Measurements from ENCODE around the gene FPR1.

The FPR1 gene

DNA sequence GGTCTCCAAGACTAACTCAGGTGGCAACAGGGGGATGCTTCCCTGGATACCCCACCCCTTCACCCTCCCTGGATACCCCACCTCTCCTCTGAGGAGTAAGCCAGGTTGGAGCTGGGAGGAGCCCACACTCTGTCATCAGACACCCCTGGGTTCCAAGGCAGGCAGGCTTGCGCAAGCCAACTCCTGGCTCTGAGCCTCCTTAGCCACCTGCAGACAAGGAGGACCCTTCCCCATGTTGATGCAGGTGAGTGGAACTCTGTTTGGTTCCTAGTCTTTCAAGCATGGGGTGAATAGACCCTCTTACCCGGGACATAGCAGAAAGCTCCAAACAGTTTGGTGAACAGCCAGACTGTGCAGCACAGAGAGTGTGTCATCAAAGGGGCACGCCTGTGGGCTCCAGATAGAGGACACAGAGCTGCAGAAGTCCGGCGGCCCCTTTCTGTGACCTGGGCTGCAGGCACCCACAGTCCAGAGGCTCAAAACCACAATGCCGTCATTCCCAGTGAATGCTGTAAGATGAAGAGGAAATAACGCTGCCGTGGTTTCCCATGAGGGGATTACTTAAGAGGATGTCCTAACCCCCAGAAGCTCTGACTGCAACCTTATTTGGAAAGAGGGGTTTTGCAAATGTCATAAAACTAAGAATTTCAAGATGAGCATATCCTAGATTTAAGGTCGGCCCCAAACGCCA, 15.8 kb downstream of the FPR1 start:
- no peak for DNase-seq

DNA sequence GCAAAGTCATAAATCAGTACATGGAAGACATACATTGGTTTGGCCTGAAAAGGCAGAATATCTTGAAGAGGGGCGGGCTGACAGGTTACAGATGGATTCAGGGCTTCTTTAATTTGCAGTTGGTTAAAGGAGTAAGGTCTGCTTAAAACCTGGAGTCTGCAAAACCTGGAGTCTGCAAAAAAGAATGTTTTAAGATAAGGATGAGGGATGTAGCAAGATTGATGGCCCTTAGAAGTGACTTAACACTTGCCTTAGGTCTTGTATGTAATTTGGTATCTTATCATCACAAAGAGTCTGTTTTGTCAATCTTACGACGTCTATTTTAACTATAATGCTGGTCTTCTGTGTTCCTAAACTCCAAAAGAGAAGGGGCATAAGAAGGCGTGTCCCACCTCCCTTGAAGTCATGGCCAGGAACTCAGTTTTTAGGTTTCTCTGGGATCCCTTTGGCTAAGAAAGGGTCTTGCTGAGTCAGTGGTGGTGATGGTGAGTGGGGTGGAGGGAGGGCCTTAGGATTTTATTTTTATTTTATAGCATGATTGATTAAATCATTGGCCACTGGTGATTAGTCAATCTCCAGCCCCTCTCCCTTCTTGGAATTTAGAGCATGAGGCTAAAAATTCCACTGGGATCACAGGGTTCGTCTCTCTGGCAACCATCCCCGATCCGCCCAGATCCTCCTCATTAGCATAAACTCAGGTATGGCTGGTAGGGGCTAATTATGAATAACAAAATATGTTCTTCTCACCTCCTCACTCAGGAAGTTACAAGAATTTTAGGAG, 17.7 kb downstream of the FPR1 start:
- DNase-seq: no peak

DNA sequence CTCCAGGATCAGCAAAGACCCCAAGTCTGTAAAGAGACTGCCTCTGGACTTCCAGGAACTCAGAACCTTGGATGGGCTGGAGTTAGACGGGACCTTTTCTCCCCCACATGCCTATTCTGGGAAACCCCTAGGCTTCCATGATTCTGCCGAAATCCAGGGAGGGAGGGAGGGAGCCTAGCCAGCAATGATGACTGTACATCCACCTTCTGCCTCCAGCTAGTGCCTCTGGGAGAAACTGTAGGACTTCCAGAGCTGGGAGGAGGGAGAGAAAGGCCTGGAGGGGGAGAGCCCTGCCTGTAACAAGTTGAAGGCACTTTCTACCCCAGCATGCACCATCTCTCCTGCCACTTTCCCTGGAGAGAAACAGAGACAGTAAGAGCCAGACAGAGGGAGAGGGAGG, 21.9 kb downstream of the FPR1 start:
- DNase-seq: no peak

DNA sequence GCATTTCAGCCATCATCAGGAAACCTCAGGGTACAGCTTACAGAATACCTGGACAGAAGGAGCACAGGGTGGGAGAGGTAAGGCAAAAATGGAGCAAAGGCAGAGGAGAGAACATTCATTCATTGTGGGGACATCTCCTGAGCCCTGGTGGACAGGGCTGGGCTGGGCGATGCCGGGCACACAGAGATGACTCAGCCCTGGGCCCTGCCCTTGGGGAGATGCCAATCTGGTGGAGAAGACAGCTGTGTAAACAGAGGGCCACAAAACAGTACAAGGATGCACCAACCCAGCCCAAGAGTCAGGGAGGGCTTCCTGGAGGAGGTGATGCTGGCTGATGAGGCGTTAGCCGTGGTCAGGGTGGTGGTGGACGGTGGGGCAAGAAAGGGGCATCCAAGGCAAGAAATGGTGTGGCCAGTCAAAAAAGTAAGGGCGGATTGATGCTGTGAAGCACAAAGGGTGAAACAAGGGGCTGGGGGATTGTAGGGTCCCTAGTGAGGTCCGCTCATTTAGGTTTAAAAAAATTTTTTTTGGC, 24.3 kb downstream of the FPR1 start:
- DNase-seq: no peak

DNA sequence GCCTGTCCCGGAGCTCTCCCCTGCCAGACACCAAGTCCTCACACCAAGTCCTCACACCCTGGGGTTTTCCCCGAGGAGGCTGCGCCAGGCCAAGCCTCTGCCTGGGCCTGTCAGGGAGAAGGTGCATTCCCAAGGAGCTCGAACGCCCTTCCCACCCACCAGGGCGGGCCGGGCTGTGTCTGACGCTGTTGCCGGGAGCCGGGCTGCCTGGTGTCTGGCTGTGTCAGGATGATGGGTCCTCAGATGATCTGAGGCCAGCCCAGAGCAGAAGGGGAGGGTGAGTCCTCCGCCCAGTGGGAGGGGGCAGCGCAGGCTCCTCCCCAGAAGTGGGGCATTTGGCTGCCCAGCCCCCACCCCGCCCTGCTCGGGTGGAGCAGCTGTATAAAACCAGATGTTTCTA, 25.6 kb downstream of the FPR1 start:
- no peak for DNase-seq

DNA sequence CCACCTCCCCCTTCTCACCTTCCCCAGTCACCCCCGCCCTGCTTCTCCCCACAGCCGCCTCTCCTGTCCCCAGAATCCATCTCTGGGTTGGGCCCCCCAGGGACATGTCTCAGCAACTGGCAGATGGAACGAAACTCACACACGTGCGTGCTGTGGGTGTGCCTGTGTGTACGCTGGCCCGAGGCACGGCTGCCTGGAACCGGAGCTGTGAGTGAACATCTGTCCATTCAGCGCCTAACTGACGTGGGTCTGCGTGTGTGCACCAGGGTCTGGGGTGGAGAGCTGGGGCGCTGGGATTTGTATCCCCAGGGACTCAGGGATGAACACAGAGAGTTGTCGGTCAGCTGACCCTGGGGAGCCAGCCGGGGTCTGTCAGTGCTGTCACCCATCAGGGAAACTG, 27.1 kb downstream of the FPR1 start:
- no peak for DNase-seq

DNA sequence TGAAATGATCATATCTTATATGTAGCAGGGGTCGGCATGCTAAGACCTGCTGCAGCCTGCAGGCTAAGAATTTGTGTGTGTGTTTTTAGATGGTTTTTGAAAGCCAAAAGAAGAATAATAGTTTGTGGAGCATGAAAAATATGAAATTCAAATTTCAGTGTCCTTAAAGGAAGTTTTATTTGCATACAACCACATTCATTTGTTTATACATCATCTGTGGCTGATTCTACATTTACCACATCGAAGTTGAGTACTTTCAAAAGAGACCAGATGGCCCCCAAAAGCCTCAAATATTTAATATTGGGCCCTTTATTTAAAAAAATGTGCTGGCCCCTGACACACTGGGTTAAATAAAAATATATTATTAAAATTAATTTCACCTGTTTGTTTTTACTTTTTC, 29.2 kb downstream of the FPR1 start:
- no peak for DNase-seq

DNA sequence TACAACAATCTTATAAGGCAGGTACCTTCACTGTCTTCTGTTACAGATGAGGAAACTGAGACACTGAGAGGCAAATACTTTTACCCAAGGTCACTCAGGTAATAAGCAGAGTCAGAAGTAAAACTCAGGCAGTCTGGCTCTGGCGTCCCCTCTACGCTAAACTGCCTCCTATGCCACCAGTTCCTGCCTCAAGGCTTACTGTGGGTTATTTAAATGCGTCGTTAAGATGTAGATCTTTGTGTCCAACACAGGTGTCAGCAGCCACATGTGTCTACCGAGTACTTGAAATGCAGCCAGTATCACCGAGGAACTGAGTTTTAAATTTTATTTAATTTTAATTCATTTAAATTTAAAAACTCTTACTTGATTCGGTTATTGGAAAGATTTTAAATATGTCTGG, 29.8 kb downstream of the FPR1 start:
- no peak for DNase-seq

DNA sequence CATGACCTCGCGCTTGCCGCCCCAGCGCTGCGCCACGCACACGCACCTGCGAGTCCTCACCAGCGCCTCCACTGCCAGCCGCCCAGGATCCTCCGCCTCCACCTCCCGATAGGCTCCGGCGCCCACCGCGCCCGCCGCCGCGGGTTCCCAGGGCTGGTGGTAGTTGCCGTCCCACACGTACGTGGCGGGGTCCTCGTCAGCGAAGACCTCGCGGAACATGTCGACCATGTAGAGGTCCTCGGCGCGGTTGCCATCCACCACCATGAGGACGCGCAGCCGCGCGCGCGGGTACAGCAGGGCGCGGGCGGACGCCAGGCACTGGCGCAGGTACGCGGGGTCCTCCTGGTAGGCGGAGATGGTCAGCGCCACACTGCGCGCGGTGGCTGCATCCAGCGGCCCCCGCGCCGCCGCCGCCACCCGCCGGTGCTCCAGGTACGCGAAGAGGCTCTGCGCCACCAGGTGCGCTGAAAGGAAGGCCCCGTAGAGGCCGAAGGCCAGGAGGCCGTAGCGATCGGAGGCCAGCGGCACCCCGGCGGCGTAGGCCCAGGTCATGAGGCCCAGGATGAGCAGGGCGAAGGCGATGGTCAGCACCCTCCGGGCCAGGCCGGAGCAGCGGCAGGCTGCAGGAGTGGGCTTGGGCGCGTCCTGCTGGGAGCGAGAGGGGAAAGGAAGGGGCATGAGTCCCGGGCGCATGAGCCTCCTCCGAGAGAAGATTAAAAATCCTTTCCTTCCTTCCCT, 32.3 kb downstream of the FPR1 start:
- no peak for DNase-seq

DNA sequence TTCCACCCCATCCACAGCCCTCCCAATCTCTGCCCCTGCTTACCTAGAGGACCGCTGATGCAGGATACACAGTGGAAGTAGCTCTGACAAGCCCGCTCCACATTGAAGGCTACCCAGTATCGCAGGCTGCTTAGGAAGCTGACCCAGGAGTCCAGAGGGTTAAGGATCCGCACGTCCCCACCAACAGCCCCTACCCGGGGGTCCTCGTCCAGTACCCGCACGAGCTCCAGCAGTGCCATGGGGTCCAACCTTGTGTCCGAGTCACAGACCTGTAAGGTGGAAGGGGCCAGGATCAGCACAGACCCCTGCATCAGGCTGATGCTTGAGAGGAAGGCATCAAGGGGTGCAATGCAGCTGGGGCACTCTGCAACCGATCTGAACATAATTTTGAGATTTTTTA, 34.8 kb downstream of the FPR1 start:
- DNase-seq: no peak

DNA sequence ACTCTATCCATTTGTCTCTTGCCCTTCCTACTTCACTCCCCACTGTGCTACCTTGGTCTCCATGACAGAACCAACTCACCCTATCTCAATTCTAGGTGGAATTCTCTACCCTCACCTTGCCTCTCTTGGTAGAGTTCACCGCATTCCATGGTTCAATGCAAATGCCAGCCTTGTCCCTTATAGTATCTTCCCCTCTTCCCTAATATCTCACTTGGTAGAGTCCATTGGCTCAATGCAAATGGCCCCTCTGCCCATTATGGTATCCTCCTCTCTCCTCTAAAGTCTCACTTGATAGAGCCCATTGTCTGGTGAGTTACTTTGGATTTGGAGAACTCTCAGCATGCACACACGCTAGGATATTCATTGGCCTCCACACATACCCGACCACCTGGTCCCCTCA, 35.8 kb downstream of the FPR1 start:
- DNase-seq: no peak

DNA sequence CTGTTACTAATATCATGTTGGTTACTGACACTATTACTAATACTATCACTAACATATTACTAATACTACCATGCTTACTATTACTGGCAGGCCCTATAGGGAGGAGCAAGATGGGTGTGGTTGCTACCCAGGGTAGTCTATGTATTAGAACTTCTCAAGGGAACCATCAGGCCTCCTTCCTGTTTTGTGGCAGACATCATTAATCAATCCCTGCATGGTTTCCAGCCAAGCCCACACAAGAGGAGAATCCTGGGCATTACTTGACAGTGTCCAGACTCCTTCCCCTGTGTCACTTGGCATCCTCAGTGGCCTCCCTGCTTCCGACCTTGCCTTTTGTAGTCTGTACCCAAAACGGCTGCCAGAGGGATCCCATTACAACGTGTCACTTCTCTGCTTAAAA, 36.8 kb downstream of the FPR1 start:
- DNase-seq: no peak

DNA sequence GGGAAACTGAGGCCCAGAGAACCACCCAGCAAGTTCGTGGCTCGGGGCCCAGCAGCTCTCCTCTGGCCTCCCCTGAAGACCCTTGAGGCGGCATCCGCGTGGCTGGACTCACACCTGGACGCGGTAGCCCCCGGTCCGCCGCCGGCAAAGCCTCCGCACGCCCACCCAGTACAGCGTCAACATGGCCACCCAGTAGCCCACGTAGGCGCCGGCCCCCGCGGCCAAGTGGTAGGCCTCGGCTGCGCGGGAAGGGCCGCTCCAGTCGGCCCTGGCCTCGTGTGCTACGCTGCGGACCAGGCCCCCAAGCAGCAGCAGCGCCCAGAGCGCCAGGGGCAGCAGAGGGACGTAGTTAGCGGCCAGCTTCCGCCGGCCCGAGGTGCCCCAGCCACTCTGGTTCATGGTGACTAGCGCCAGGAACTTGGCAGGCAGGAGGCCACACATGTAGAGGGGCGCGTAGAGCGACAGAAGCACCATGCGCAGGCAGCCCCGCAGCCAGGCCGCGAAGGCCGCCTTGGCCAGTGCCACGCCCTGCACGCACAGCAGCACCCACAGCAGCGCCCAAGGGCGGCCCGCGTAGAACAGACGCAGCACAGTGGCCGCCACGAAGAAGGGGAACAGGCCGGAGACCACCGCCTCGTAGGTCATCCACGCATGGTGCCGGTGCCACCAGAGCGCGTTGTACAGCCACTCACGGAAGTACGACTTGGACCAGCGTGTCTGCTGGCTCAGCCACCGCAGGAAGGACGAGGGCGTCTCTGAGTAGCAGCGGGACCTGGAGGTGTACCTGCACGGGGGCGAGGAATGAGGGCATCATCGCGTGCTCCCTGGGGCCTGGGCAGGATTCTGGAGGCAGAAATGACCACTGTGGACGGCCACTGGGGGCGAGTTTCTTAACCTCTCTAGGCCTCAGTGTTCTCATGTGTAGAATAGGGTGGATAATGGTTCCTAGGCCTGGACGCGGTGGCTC, 38.1 kb downstream of the FPR1 start:
- DNase-seq: no peak

DNA sequence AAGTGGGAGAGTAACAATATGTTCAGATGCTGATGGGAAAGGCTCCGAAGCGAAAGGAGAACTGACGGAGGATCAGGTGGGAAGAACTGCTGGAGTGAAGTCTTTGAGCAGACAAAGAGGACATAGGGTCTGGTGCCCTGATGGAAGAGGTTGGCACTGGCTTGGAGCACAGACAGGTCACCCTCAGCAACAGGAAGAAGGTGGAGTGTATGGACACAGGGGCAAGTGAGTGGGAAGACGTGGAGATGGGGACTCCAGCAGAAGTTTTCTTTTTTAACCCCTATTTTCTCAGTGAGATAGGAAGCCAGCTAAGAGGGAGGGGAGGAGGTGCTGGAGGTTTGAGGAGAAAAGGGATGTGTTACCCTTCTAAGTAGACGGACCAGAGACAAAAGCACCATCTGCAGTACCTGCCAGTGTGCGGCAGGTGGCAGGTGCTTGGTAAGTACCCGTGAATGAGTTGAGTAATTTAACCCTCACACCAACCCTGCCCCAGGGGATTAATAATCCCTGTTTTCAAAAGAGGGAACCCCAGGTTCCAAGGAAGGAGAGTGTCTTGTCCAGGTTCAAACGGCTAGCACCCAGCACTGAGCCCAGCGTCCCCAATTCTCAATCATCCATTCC, 39.1 kb downstream of the FPR1 start:
- no peak for DNase-seq

DNA sequence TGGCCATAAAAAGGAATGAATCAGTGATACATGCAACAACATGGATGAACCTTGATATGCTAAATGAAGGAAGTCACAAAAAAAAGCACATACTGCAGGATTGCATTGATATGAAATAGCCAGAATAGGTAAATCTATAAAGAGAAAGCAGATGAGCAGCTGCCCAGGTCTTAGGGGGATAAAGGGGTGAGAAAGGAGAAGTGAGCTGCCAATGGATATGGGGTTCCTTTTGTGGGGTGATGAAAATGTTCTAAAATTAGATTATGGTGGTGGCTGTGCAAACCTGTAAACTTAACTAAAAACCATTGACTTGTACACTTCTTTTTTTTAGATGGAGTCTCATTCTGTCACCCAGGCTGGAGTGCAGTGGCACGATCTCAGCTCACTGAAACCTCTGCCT, 40.0 kb downstream of the FPR1 start:
- no peak for DNase-seq

DNA sequence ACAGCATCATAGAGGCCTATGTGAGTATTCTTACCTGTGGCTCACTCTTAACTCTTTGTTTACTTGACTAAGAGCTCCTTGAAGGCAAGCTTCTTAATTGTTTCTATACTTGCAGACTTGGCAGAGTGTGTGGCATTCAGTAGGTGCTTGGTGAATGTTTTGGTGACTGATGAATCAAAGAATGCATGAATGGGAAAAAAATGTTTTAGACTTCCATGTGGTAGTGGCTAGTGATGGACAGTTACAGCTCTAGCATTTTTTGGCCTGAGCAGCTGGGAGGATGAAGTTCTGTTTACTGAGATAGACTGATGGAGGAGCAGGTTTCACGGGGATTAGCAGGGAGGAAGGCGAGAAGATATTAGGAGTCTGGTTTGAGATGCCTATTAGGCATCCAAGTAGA, 41.5 kb downstream of the FPR1 start:
- no peak for DNase-seq

DNA sequence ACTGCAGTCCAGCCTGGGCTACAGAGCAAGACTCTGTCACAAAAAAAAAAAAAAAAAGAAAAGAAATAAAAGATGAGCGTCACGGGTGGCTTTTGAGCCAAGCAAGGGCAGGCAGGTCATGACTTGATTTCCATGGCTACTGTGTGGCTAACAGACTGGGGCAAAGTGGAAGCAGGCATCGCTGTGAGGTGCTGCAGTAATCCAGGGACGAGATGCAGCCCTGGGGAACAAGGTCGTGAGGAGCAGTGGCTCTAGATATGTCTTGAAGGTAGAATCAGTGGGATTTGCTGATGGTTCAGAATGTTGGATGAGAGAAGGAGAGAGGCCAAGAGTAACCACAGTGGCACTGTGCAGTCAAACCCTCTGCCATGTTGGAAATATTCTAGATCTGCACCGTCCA, 42.1 kb downstream of the FPR1 start:
- no peak for DNase-seq

DNA sequence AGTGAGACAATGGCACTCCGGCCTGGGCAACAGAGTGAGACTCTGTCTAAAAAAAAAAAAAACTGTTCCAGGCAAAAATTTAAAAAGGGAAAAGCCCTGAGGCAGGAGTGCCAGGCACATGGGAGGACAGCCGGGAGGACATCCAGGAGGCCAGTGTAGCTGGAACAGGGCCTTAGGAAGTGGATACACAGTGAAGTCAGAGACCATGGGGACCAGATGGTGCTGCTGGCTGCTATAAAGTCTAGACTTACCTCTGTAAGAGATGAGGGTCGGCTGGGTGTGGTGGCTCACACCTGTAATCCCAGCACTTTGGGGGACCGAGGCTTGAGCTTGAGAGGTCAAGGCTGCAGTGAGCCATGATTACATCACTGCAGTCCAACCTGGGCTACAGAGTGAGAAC, 42.9 kb downstream of the FPR1 start:
- no peak for DNase-seq

DNA sequence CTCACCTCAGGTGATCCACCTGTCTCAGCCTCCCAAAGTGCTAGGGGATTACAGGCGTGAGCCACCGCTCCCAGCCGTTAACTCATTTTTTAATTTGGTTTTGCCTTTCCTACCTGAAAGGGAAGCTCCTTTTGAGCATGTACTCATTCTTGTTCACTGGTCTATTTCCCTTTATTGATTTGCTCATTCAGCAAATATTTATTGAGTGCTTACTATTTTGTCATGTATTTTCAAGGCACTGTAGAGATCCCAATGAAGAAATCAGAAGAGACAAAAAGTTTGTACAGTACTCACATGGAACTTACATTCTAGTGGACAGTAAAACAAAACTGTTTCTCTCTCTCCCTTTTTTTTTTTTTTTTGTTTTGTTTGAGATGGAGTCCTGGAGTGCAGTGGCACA, 44.8 kb downstream of the FPR1 start:
- DNase-seq: no peak

DNA sequence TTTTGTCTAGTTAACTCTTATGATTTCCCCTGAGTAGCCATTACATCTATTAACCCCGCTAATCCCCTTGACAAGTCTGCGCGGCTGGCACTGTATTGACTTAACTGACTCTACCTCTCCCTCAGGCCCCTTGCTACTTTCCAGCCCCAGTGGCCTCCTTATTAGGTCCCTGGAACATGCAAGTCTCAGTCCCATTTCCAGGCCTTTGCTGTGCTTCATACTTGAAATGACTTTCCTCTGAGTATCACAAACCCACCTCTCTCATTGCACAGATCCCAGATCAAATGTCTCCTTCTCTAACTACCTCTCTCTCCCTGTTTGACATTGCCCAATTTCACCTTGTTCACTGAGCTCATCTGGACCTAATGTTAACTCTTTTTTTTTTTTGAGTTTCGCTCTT, 45.4 kb downstream of the FPR1 start:
- no peak for DNase-seq

DNA sequence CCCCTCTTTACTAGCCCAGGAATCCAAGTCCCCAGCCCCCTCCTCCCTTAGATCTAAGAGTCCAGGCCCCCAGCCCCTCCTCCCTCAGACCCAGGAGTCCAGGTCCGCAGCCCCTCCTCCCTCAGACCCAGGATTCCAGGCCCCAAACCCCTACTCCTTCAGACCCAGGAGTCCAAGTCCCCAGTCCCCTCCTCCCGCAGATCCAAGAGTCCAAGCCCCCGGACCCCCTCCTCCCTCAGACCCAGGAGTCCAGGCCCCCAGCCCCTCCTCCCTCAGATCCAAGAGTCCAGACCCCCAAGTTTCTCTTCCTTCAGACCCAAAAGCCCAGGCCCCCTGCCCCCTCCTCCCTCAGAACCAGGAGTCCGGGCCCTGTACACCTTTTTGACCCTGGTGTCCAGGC, 47.1 kb downstream of the FPR1 start:
- DNase-seq: no peak

Measured in activated CD4-positive, alpha-beta T cell treated with anti-CD3 and anti-CD28 coated beads for 4 hours (primary cell).